NCI-H345 treated with DMSO at 0.1 percent for 48 hours (cell line): Measurements from ENCODE around the gene NCCRP1.

Experiments used
- DNase-seq: peaks from one replicate; lab custom pipeline; 2025; ENCODE audit not compliant: unreplicated experiment; lab: John Stamatoyannopoulos, UW

Gene NCCRP1, protein sequence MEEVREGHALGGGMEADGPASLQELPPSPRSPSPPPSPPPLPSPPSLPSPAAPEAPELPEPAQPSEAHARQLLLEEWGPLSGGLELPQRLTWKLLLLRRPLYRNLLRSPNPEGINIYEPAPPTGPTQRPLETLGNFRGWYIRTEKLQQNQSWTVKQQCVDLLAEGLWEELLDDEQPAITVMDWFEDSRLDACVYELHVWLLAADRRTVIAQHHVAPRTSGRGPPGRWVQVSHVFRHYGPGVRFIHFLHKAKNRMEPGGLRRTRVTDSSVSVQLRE

DNA sequence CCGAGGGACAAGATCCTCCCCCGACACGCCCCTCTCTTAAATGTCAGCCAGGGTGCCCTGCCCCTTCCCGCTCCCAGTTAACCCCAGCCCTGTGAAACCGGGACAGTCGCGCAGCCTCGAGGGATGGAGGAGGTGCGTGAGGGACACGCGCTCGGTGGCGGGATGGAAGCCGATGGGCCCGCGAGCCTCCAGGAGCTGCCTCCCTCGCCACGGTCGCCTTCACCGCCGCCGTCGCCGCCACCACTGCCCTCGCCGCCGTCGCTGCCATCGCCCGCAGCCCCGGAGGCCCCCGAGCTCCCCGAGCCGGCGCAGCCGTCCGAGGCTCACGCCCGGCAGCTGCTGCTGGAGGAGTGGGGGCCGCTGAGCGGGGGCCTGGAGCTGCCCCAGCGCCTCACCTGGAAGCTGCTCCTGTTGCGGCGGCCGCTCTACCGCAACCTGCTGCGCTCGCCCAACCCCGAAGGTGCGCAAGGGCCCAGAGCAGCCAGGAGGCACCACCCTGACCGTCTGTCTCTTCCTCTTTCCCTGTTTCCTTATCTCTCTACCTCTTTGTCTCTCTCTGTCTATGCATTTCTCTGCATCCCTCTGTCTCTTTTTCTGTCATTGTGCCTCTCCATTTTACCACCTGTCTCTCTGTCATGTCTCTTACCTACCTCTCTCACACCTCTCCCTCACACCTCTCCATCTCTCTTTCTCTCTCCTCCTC, at the start of gene NCCRP1:
Gene NCCRP1 (plus strand): TSS at position 105 of the 703 bp plus-strand sequence. CDS start 19 bp downstream, at position 124.
- DNase-seq = no peak

DNA sequence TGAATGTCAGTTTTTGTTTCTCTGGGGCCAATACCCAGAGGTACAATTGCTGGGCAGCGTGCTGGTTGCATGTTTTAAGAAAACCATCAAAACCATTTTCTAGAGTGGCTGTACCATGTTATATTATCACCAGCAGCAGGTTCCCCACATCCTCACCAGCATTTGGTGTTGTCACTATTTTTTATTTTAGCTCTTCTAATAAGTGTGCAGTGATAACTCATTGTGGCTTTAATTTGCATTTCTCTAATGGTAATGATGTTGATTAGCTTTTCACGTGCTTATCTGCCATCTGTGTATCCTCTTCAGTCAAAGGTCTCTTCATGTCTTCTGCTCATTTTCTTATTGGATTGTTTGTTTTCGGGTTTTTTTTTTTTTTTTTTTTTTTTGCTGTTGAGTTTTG, 49.3 kb upstream of the NCCRP1 start:
- no peak for DNase-seq

DNA sequence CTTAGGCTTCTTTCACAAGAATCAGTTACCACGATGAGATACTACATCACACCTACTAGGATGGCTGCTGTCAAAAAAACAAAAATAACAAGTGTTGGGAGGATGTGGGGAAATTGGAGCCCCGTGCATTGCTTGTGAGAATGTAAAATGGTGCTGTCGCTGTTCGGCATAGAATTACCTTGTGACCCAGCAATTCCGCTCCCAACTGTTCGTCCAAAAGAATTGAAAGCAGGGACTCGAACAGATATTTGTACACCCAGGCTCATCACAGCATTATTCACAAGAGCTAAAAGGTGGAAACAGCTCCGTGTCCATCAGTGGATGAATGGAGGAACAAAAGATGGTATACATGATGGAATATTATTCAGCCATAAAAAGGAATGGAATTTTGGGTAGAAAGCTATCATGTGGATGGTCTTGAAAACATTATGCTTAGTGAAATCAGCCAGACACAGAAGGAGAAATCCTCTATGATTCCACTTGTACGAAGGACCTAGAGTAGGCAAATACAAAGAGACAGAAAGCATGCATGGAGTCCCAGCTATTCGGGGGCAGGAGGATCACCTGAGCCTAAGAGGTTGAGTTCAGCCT, 47.7 kb upstream of the NCCRP1 start:
- DNase-seq = no peak

DNA sequence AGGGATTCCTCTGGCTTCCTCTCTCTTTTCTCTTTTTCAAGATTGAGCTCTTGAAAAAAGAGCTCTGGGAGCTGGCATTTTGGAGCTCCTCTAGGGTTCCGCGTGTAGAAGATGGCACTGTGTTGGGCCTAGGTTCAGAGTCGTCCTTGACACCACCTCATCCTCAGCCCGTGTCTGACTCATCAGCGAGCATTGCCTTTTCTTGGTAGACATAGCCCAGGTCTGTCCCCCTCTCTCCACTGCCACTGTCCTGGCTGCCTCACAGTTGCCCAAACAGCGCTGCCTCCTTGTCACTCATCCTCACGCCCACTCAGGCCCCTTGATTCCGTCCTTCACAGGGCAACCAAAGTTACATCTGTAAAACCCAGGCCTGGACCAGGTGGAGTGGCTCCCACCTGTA, 46.5 kb upstream of the NCCRP1 start:
- no peak for DNase-seq

GRCh38 chr19:39150807-39151600, 45.8 kb upstream of the NCCRP1 start:
- DNase-seq = no peak

- DNase-seq = no peak
These were observed 44.7 kb upstream of the NCCRP1 start for GRCh38 chr19:39152066-39152465.

DNA sequence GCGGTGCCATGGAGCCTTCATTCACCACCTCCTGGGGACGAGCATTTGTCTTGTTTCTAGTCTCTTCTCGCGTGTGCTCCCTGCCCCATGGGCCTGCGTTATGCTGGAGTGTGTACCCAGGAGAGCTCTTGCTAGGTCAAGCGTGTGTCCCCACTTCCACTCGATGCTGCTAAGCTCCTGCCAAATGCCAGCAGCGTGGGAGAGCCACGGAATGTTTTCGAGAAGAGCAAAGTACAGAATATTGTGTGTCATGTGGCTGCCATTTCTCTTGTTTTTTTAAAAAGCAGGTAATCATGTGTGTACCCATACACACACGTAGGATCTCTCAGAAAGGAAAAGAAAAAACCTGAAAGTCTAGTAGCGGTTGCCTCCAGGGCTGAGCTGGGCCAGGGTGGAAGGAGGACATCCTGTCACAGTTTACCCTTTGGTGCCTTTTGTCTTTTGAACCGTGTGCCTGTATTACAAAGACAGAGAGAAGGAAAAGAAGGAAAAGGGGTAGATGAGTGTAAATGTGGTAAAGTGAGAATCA, 42.6 kb upstream of the NCCRP1 start:
- no peak for DNase-seq

- no peak for DNase-seq
These were observed 42.1 kb upstream of the NCCRP1 start for GRCh38 chr19:39154629-39155100.

GRCh38 chr19:39155114-39155700, 41.6 kb upstream of the NCCRP1 start:
- no peak for DNase-seq

DNA sequence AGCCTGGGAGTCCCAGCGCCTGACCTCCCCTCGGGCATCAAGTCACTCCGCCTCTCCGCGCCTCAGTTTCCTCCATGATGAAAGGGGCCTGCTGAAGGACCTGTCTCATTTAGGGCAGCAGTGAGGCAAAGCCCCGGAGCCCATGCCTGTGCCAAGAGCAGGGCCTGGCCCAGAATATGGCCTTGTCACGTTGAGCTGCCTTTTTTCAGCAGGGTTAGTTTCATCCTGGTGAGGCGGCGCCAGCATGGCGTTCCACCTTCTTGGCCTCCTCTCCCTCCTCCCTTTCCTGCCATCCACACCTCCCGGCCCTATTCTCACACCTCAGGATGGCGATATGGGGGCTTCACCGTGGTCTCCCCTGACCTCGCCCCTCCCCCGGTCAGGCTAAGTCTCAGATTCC, 41.0 kb upstream of the NCCRP1 start:
- no peak for DNase-seq

DNA sequence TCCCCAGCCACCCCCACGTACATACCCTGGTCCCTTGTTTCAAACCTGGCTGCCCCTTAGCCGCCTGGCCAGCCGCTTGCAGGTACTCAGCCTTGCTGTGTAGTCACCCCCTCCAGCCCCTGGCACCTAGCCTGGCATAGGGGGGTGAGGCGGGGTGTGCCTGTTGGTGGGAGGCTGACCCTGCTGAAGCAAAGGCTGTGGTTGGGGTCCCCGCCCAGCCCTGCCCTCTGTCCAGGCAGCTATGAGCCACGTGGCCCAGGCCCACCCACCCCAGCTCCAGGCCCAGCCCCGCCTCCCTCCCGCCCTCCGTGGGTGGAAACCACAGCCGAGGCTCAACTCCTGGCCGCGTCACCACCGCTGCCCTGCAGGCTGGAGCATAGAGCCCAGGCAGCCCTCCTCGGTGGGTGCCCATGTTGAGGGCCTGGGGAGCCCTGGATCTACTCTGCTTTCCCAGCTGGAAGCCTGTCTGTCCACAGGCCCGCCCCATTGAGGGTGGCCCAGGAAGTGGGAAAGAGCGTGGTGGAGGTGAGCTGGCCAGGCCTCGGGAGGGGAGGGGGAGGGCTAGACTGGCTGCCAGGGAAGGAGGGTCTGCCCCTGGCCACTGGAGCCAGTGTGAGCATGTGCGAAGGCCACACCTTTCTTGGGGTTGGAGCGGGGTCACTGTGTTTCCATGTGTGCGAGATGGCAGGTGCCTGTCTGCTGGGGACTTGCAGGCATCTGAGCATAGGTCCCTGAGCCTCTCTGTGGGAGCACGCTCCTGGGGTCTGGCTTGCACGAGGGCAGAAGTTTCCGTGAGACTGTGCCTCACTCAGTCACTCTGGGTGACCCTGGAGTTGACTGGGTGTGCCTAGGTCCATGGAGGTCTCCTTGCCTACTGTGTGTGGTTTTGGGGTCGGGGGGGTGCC, 40.2 kb upstream of the NCCRP1 start:
- no peak for DNase-seq

DNA sequence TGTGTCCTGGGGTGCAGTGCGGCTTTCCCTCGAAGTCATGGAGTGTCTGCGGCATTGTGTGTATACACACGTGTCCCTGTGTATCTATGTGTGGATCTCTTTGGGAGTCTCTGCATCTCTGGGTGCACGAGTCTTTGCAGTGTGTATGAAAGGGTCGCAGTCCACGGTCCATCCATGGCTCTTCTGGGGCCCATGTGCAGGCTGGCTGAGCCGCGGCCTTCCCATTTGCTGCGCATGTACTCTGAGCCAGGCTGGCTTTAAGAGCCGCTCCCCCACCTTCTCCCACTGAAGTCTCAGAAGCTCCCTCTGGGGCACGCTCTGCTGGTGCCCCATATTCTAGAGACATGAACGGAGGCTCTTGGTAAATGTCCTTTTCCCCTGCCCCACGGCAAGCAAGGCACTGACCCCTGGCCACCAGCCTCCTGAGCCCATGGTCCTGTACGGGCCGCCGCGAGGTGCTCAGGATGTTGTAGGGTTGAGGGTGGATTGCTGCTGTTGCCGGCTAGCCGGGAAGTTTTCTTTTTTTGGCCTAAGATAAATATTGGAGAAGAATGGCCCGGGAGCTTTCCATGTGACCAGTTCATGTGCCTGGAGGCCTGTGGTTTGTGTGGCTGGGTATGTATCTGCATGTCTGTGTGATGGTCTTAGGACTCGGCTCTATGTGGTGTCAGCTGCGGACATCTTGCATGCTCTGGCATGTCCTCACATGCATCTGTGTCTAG, 39.3 kb upstream of the NCCRP1 start:
- DNase-seq = no peak

GRCh38 chr19:39157997-39158389, 38.8 kb upstream of the NCCRP1 start:
- DNase-seq = no peak

DNA sequence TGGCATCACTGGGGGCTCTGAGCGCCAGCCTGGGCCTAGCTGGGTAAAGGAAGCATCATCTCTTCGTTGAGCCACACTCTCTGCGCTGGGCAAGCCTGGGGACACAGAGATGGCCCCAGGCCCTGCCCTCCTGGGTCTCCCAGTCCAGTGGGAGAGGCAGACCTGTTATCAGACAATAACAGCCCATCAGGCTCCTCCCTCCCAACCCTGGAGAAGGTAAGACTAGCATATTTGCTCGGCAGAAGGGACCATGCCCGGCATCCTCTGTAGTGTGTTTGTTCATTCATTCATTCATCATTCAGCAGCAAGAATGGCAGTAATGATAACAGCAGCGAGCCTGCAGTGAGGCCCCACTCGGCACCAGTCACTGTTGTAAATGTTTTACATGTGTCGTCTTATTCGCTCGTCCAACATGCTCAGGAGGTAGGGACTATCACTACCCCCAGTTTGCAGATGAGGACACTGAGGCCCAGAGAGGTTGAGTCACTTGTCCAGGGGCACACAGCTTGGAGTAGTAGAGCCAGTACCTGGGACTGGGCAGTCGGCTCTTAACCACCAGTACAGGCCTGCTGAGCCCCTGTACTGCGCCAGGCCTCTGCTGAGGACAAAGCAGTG, 38.0 kb upstream of the NCCRP1 start:
- DNase-seq = no peak

GRCh38 chr19:39160523-39160861, 36.3 kb upstream of the NCCRP1 start:
- DNase-seq = no peak

DNA sequence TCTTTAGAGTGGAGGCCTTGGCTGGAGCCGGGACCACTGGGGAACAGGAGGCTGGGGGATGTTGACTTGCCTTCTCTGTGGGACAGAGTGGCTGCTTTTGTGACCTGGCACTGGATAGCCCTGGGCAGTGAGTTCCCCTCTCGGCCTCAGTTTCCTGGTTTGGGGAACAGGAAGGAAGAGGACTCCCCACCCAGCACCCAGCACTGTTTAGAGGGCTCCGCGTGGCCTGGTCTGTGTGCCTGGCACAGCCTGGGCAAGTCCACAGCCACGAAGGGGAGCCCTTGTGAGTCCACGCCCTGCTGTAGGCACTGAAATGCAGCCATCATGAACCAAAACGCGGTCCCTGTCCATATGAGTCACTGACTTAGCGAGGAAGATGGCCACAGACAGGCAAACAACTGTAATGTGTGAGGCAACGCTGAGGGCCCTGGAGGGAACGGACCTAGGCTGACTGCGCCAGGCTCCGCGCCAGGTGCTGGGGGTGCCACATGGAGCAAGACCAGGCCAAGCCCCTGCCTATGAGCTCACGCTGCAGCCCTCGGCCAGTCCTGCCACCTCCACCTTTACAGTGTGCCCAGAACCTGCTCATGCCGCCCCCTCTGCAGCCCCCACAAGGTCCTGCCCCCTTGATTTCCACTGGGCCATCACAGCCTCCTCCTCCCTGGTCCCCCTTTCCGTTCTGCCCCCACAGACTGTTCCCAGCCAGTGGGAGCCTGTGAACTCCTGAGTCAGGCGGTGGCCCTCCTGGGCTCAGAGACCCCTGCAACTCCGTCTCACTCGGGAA, 35.7 kb upstream of the NCCRP1 start:
- no peak for DNase-seq

DNA sequence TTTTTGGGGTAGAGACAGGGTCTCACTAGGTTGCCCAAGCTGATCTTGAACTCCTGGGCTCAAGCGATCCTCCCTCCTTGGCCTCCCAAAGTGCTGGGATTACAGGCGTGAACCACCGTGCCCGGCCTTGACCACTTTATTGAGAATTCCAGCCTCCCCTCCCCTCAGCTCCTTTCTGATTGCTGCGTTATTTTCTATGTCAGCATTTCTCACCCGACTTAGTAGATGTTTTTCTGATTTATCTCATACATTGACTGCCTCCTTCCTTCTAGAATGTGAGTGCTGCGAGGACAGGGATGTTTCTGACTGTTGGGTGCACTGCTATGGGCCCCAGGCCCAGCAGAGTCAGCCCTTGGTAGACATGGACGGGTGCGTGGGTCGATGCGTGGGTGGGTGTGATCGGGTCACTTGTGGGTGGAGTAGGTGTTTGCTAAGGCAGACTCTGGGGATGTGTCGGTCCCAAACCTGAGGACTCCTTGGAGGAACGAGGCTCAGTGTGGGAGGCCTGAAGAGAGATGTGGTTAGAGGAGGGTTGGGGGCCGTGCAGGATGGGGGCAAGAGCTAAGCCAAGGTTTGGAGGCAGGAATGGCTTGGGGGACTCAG, 34.2 kb upstream of the NCCRP1 start:
- DNase-seq = no peak

GRCh38 chr19:39163621-39164020, 33.1 kb upstream of the NCCRP1 start:
- no peak for DNase-seq
